SK-N-MC (cell line): Measurements from ENCODE around the gene TASP1.

Source experiments
- EZH2 ChIP-seq: fragments of 200-600 bp; sonication (generic); IDR thresholded peaks from one replicate; pipeline ENCODE4 v1.6.1; 2017; ENCODE audit warnings: antibody characterized with exemption
- FOXP2 ChIP-seq: optimal IDR thresholded peaks from 2 replicates; pipeline ENCODE3; 2011; ENCODE audit warnings: mild to moderate bottlenecking, moderate library complexity; ENCODE audit not compliant: insufficient read depth; ENCODE audit errors: extremely low read length, control extremely low read depth
- POLR2AphosphoS5 ChIP-seq: IDR thresholded peaks from 2 replicates; pipeline ENCODE4 v1.6.1; 2012; ENCODE audit warnings: mild to moderate bottlenecking, low read depth, low read length, borderline replicate concordance

DNA sequence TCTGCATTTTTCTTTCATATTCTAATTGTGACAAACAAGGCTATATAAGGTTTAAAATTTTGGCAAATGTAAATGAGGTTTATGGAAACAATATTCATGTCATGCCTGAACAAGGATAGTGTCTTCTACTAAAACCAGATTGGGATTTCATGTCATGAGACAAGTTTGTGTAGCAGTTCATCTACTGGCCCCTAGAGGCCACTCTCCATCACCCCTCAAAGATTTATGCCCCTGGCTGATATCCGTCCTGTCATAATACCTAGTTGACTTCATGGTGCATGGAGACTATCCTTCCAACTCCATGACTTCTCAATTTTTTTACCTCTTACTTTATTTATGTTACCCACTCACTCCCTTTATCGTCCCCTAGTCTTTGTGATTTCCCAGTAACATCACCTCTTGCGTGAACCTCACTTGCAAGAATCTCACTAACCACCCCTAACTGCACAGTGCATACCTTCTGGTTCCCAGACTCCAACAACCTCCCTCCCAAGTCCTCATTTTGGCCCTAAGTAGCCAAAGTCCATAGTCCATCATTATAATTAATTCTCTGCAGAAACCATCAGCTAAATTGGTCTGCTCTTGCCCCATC is 179.8 kb downstream of the TASP1 start:
- TF ChIP-seq POLR2AphosphoS5 (no peak), EZH2 (no peak), FOXP2 (no peak)
